Dedifferentiated amniotic fluid mesenchymal stem cell (primary cell): ENCODE data around the gene DENND4A.
A peak's percentile ranks its signal among the peaks of the same experiment; 100 is the strongest.
"Not testable (repeated sequence)": the region's sequence is repeated elsewhere in the genome, so short reads cannot be mapped to it uniquely, and the experiment has no call there.

ENCODE experiments used
- DNase-seq: peaks from one replicate; pipeline ENCODE4 v3.0.0-alpha.2; 2016; ENCODE audit errors: extremely low spot score

Gene DENND4A

DNA sequence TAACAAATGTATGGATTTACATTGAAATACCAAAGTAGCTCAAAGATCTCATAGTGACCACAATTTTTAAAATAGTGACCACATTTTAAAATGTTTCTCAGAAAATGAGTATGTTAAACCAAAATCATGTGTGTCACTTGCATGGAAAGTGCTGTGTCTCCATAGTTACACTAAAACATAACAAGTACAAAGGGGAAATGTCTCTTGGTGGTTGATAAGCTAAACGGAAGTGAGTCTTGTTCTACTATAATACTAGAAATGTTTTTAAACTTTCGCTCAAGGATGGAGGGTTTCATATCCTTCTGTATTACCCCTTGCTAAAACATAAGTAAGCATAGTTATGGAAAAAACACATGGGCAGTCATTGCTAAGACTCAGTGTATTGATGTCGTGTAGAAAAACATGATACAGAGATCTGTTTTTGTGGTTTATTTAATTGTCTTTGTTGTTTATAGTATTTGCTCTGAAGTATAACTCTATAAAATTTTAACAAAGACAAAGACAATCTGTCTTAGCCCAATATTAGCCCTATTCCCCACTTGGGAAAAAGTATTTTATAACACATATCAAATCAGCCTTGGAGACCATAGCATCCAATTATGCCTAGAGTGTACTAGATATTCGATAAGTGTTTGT lies 27.0 kb upstream of the DENND4A start:
- no peak for DNase-seq

DNA sequence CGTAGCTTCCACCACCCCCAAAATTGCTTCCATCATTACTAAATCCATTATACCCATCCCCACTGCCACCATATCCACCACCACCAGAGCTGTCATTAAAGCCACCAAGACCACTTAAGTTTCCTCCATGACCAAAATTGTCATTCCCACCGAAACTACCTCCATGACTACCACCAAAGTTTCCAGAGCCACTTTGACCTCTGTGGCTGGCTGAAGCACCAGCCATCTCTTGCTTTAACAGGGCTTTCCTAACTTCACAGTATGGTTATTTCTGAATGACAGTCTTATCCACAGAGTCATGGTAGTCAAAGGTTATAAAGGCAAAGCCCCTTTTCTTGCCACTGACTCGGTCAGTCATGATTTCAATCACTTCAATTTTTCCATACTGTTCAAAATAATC lies 24.3 kb upstream of the DENND4A start:
- no peak for DNase-seq

DNA sequence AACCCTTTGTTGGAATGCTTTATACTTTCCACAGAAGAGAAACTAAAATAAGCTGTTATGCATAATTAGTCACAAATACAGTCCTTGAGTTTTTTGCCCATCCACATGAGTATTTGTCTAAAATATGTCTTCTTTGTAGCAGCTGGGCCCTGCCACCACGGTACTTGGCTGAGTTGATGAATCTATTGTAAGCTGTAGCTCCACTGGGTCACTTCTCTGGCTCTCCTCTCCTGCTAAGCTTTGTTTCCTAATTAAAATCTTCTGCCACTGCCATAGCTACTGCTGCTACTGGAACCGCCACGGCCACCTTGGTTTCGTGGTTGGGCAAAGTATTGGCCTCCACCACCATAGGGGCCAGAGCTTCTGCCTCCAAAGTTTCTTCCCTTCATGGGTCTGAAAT lies 23.9 kb upstream of the DENND4A start:
- DNase-seq: not testable (repeated sequence)

GRCh38 chr15:65814271-65814670 lies 22.2 kb upstream of the DENND4A start:
- DNase-seq: not testable (repeated sequence)

DNA sequence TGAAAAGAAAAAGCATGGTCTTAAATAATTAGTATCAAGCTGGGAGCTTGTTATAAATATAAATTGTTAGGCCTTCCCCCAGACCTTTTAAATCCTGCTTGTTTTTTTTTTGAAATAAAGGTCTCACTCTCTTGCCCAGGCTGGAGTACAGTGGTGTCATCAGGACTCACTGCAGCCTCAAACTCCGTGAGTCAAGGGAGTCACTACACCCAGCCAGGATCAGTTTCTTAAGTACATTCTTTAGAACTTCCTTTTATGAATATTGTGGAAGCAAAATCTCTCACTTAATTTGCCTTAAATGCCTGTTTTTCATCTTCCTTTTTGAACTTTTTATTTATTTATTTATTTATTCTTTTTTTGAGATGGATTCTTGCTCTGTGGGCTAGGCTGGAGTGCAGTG lies 20.8 kb upstream of the DENND4A start:
- DNase-seq: no peak

GRCh38 chr15:65812467-65812866 lies 20.4 kb upstream of the DENND4A start:
- no peak for DNase-seq

DNA sequence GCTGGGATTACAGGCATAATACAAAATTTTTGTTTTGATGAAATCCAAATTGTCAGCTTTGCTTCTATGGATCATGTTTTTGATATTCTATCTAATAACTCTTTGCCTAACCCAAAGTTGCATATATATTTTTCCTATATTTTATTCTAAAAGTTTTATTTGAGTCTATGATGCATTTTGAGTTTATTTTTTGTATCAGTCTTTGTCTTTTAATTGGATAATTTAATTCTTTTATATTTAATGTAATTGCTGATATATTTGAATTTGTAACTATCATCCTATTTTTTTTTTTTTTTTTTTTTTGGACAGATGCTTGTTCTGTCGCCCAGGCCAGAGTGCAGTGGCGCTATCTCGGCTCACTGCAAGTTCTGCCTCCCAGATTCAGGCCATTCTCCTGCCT lies 19.7 kb upstream of the DENND4A start:
- DNase-seq: no peak

- not testable (repeated sequence) for DNase-seq
These were observed 19.1 kb upstream of the DENND4A start for GRCh38 chr15:65811011-65811733.

GRCh38 chr15:65806397-65806796 lies 14.3 kb upstream of the DENND4A start:
- no peak for DNase-seq

DNA sequence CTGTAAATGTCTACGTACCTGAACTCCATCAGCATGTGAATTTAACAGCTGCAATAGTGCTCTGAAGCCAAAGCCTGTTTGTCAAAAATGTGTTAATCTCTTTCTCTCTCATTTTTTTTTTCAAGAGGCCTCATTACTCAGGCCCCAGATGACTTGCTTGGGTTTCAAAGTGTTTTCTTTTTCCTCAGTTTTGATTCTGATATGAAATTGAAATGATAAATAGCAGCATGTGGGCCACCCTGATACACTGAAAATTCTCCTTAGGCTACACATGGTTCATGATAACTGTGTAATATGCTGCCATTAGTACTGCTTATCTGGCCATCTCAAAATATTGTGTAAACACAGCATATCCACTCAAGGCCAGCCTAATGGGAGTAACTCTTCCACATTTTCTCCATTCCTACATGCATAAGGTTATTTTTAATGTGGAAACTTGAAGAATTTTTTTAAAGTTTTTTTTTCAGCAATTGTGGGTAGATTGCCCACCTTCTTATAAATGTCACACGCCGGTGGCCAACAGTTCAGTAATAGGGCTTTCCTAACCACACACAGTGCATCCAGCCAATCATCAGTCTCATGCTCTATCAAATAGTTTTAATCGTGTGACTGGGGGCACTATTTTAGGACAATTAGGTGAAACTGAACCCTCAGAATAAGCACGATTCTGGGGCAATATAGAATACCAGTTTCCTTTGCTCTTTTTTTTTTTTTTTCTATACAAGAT lies 13.1 kb upstream of the DENND4A start:
- DNase-seq: no peak

GRCh38 chr15:65804252-65804931 lies 12.3 kb upstream of the DENND4A start:
- DNase-seq: peak; percentile 63

- DNase-seq: no peak
These were observed 9.2 kb upstream of the DENND4A start for GRCh38 chr15:65801229-65801805.

GRCh38 chr15:65796610-65797078 lies 4.6 kb upstream of the DENND4A start:
- DNase-seq: peak; percentile 38

- no peak for DNase-seq
These were observed 3.6 kb upstream of the DENND4A start for GRCh38 chr15:65795663-65796216.

DNA sequence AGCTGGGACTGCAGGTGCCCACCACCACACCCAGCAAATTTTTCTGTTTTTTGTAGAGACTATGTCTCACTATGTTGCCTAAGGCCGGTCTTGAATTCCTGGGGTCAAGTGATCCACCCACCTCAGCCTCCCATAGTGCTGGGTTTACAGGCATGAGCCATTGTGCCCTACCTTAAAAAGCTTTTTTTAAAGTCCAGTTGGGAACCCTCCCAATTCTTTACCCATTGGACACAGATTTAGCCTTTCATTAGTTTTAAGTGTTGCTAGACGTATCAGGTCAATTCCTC lies 1.7 kb upstream of the DENND4A start:
- DNase-seq: no peak

DNA sequence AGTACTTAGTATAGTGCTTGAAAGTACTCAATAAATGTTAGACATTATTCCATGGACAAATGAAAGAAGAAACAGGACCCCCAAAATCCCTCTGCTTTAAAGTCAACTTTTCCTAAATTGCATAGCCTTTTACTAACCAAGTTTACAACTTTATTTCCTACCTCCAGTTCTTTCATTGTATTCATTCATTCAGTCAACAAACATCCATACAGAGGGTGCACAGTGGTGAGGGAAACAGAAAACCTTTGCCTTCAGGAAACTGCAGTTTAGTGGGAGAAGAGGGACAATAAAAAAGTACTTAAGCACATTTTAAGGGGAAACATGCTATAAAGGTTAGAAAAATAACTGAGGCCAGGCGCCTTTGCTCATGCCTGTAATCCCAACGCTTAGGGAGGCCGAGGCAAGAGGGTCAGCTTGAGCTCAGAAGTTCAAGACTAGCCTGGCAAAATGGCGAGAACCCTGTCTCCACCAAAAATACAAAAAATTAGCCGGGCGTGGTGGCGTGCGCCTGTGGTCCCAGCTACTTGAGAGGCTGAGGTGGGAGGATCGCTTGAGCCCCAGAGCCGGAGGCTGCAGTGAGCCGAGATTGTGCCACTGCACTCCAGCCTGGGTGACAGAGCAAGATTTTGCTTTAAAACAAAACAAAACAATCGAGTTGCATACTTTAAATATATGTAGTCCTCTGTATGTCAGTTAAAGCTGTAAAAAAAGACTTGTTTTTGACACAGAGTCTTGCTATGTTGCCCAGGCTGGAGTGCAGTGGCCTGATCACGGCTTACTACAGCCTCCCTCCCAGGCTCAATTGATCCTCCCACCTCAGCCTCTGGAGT lies 1.1 kb upstream of the DENND4A start:
- DNase-seq: no peak

GRCh38 chr15:65791335-65792137 lies 557 bp downstream of the DENND4A start:
- no peak for DNase-seq

- no peak for DNase-seq
These were observed 1.3 kb downstream of the DENND4A start for GRCh38 chr15:65790694-65791334.

DNA sequence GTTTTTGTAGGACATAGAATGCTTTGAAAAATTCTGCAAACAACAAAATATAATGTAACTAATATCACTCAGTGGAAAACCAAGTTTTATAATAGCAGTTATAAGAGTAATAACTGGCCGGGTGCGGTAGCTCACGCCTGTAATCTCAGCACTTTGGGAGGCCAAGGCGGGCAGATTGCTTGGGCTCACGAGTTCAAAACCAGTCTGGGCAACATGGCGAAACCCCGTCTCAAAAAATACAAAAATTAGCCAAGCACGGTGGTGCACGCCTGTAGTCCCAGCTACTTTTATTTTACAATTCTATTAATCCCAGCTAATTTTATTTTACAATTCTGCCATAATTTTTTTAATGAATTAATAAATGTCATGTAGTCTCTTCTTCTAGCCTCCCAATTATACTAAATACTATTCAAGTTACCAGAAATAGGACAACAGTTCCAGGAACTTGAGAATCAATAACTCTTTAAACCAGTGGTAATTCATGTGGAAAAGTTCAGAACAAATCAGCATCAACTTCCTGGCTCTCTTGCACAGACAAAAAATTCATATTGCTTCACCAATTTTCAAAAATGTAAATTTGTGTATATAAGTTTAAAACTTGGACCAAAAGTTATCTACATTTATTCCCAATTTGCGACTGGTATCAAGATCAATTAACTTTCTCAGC lies 2.2 kb downstream of the DENND4A start:
- DNase-seq: no peak
